HepG2 (cell line): ENCODE results near the gene RNF13. TPM values are rescaled to one million over a fixed set of nuclear protein-coding genes. Genes with fewer than 3 reads are reported as not detected.

Source experiments
- ATAC-seq: fragments of 200-7000 bp; cut with Tn5 transposase; 3 replicates; pipeline ENCODE4 v1.9.1; 2020; ENCODE audit warnings: mild to moderate bottlenecking, moderate library complexity
- BruUV-seq: library from RNA; stranded (reverse); fragments of 400-500 nt; replicated peaks from 2 replicates; lab custom pipeline; 2021; lab: Mats Ljungman, UMichigan
- CTCF ChIA-PET: fragments of 300-600 bp; formaldehyde crosslinking; extraction: SDS; loops from one replicate; lab custom pipeline; 2021; ENCODE audit warnings: low total read pairs, inconsistent platforms, low intra/inter-chr PET ratio; lab: Yijun Ruan, JAX
- POLR2A ChIA-PET: fragments of 350-600 bp; sonication (Branson Sonifier 250); formaldehyde crosslinking; loops from one replicate; lab custom pipeline; 2020; ENCODE audit warnings: antibody characterized with exemption, inconsistent platforms; lab: Yijun Ruan, JAX
- DNase-seq: peaks from one replicate; pipeline ENCODE4 v3.0.0-alpha.2; 2015; ENCODE audit warnings: low spot score
- FAIRE-seq: peaks from 3 replicates; lab custom pipeline; 2011; peaks lifted over from hg19 to GRCh38; lab: Jason Lieb, UNC
- H2AFZ ChIP-seq: one replicate; pipeline ENCODE4 v1.6.1; 2011; ENCODE audit warnings: low read length, inconsistent platforms
- H3K27ac ChIP-seq: fragments of 300-600 bp; 3 replicates; pipeline ENCODE4 v1.8.0; 2011; ENCODE audit warnings: mixed run types, mild to moderate bottlenecking, mixed read lengths, low read length, inconsistent platforms; ENCODE audit not compliant: insufficient read depth; ENCODE audit errors: extremely low read length
- H3K27me3 ChIP-seq, 2 experiments: fragments of 200-600 bp in 1 of 2; 2 replicates in 1 of 2; 3 replicates in 1 of 2; pipeline versions ENCODE4 v1.6.0 to v1.8.0; 2011; ENCODE audit warnings: low read length in 2 of 2, mild to moderate bottlenecking in 2 of 2, moderate library complexity in 2 of 2, inconsistent platforms in 1 of 2; ENCODE audit not compliant: insufficient read depth in 2 of 2, control insufficient read depth in 1 of 2
- H3K36me3 ChIP-seq, 2 experiments: fragments of 200-600 bp in 1 of 2; replicated peaks in 1 of 2; 2 replicates in 1 of 2; 3 replicates in 1 of 2; pipeline versions ENCODE4 v1.5.1 to v1.8.0; 2011; ENCODE audit warnings: low read length in 2 of 2, inconsistent platforms in 1 of 2; ENCODE audit not compliant: insufficient read depth in 2 of 2, control insufficient read depth in 1 of 2
- H3K4me1 ChIP-seq: 2 replicates; pipeline ENCODE4 v1.5.1; 2012; ENCODE audit warnings: low read length, inconsistent platforms; ENCODE audit not compliant: insufficient read depth
- H3K4me2 ChIP-seq: 2 replicates; pipeline ENCODE4 v1.6.0; 2011; ENCODE audit warnings: low read depth, low read length, inconsistent platforms
- H3K4me3 ChIP-seq, 3 experiments: fragments of 200-600 bp in 1 of 3; sonication (generic), shearing (Covaris generic) in 1 of 3; replicated peaks in 1 of 3; 2 replicates each; pipeline ENCODE4 v1.5.1; 2011 to 2016; ENCODE audit warnings: low read length in 3 of 3, inconsistent platforms in 2 of 3, low read depth in 2 of 3, mild to moderate bottlenecking in 2 of 3, control low read depth in 1 of 3, mixed read lengths in 1 of 3; ENCODE audit not compliant: insufficient read depth in 1 of 3
- H3K79me2 ChIP-seq: one replicate; pipeline ENCODE4 v1.6.1; 2011; ENCODE audit warnings: low read length, inconsistent platforms; ENCODE audit not compliant: insufficient read depth
- H3K9ac ChIP-seq: 2 replicates; pipeline ENCODE4 v1.6.0; 2011; ENCODE audit warnings: mild to moderate bottlenecking, low read depth, low read length, inconsistent platforms; ENCODE audit not compliant: insufficient read depth
- H3K9me3 ChIP-seq: 2 replicates; pipeline ENCODE4 v1.5.1; 2012; ENCODE audit warnings: mild to moderate bottlenecking, low read length
- H4K20me1 ChIP-seq: 2 replicates; pipeline ENCODE4 v1.6.0; 2011; ENCODE audit warnings: inconsistent platforms, mild to moderate bottlenecking, low read length, moderate library complexity; ENCODE audit not compliant: insufficient read depth
- KDM5A ChIP-seq: fragments of 200-600 bp; sonication (generic); IDR thresholded peaks from 2 replicates; pipeline ENCODE4 v1.7.0; 2018; ENCODE audit warnings: antibody characterized with exemption, mild to moderate bottlenecking, low read length, borderline replicate concordance
- KLF16 ChIP-seq, 2 experiments: sonication (generic) in 1 of 2; formaldehyde crosslinking in 1 of 2; IDR thresholded peaks; 2 replicates each; pipeline versions ENCODE4 v1.6.1 to v1.8.0; 2016 to 2023; ENCODE audit warnings: missing genetic modification reagents in 2 of 2, missing compliant biosample characterization in 1 of 2
- MED8 ChIP-seq: sonication (generic); formaldehyde crosslinking; IDR thresholded peaks from 2 replicates; pipeline ENCODE4 v1.8.1; 2023; ENCODE audit warnings: mild to moderate bottlenecking, missing genetic modification reagents; ENCODE audit not compliant: insufficient replicate concordance
- SNRNP70 ChIP-seq: fragments of 200-400 bp; formaldehyde crosslinking; IDR thresholded peaks from 2 replicates; pipeline ENCODE4 v1.6.1; 2017; ENCODE audit warnings: mild to moderate bottlenecking, low read depth, low read length, moderate library complexity
- TEAD2 ChIP-seq: sonication (generic); formaldehyde crosslinking; IDR thresholded peaks from 2 replicates; pipeline ENCODE4 v1.9.0; 2021; ENCODE audit warnings: missing genetic modification reagents
- ZNF292 ChIP-seq: sonication (generic); formaldehyde crosslinking; IDR thresholded peaks from 2 replicates; pipeline ENCODE4 v1.8.1; 2022; ENCODE audit warnings: mild to moderate bottlenecking, low read depth, missing genetic modification reagents, borderline replicate concordance
- ZNF33B ChIP-seq: sonication (generic); formaldehyde crosslinking; IDR thresholded peaks from 2 replicates; pipeline ENCODE4 v1.5.1; 2020; ENCODE audit warnings: mild to moderate bottlenecking, missing genetic modification reagents
- ZNF562 ChIP-seq: sonication (generic); formaldehyde crosslinking; IDR thresholded peaks from 2 replicates; pipeline ENCODE4 v1.8.0; 2022; ENCODE audit warnings: missing genetic modification reagents, borderline replicate concordance
- ZNF816 ChIP-seq: sonication (generic); formaldehyde crosslinking; IDR thresholded peaks from 2 replicates; pipeline ENCODE4 v1.8.0; 2022; ENCODE audit warnings: missing genetic modification reagents, mild to moderate bottlenecking, borderline replicate concordance
- ZSCAN30 ChIP-seq: sonication (generic); formaldehyde crosslinking; IDR thresholded peaks from 2 replicates; pipeline ENCODE4 v1.5.0; 2020; ENCODE audit warnings: mild to moderate bottlenecking, missing genetic modification reagents
- WGBS: methylation state at CpG from one replicate; pipeline ENCODE4 v1.1.6; 2017; ENCODE audit warnings: low lambda C conversion rate; 5-methylcytosine and 5-hydroxymethylcytosine counted together
- in situ Hi-C: cut with HindIII; loops from 2 replicates; pipeline ENCODE4 v1.10.0; 2017; ENCODE audit warnings: low pct_unique_long_range_greater_than_20kb; ENCODE audit not compliant: extremely low pct_ligation_motif_present
- intact Hi-C: fragments of 100-400 bp; cut with micrococcal nuclease; formaldehyde crosslinking; loops from one replicate; pipeline ENCODE4 v1.10.0; 2022; ENCODE audit not compliant: unreplicated experiment
- polyA plus RNA-seq, 8 experiments: library from polyadenylated mRNA; depleted of rRNA in 3 of 8; stranded (reverse) in 7 of 8; unstranded in 1 of 8; fragments of >200 nt; fragmentation: Illumina TruSeq in 4 of 8; extraction: Trizol in 4 of 8; gene quantifications; 2 replicates each; pipeline versions ENCODE4 v1.2.1 to v1.2.3, GENCODE V29; 2011 to 2016; ENCODE audit warnings: low read depth in 4 of 8, missing spikeins in 1 of 8, mixed read lengths in 1 of 8; ENCODE audit not compliant: insufficient read depth in 1 of 8
- total RNA-seq, 5 experiments: library from RNA; depleted of rRNA; stranded (reverse); fragments of >200 nt; fragmentation: Illumina TruSeq; extraction: Trizol; gene quantifications; 2 replicates each; pipeline ENCODE4 v1.2.3, GENCODE V29; 2016; ENCODE audit warnings: low read depth in 1 of 5
- TF ChIP-seq, protein P1 (sequence below): sonication (generic); formaldehyde crosslinking; IDR thresholded peaks from 2 replicates; pipeline ENCODE4 v1.5.1; 2020; ENCODE audit warnings: missing genetic modification reagents, mild to moderate bottlenecking, borderline replicate concordance
- TF ChIP-seq, protein P2 (sequence below): sonication (generic); formaldehyde crosslinking; IDR thresholded peaks from 2 replicates; pipeline ENCODE4 v1.4.0; 2020; ENCODE audit warnings: missing genetic modification reagents
- TF ChIP-seq, protein P3 (sequence below): sonication (generic); formaldehyde crosslinking; IDR thresholded peaks from 2 replicates; pipeline ENCODE4 v1.5.1; 2020; ENCODE audit warnings: mild to moderate bottlenecking, moderate library complexity, missing genetic modification reagents
- TF ChIP-seq, protein P4 (sequence below): sonication (generic); formaldehyde crosslinking; IDR thresholded peaks from 2 replicates; pipeline ENCODE4 v1.8.1; 2023; ENCODE audit warnings: mild to moderate bottlenecking, moderate library complexity, missing genetic modification reagents

Gene RNF13
- total and polyA plus RNA-seq, 2 of the 13 experiments (the other 11 are each of a cell fraction or from before 2014, with no cell fraction given): 39.8 to 46.0 TPM

DNA sequence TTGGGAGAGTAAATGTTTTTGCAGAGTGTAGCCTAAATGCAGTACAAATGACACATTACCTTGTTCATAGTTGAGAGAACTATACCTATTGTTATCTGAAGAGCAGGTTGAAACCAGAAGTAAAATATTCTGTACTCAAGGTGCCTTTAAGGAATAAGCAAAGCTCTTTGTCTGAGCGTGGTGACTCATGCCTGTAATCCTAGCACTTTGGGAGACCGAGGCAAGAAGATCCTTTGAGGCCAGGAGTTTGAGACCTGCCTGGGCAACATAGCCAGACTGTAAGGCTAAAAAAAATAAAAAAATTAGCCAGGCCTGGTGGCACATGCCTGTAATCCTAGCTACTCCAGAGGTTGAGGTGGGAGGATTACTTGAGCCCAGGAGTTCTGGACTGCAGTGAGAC lies 2.2 kb upstream of the RNF13 start:
- H3K4me1 ChIP-seq: peaks cover 28% of the 10 kb centered on the region
- no peak overlapping the region for H3K9ac ChIP-seq
- H2AFZ ChIP-seq: no peak overlapping the region
- no peak overlapping the region for H3K4me3 ChIP-seq
- intact Hi-C loops: loop anchor here (5.0 kb wide), 1 partner anchor 59 kb away; the partner anchor contains the start of gene COMMD2
- H3K27me3 ChIP-seq: no peaks in the 10 kb centered on the region; a peak in 1 of 5 replicates
- H3K79me2 ChIP-seq: peaks cover 27% of the 10 kb centered on the region
- H3K4me2 ChIP-seq: no peak overlapping the region
- ChIA-PET POLR2A (no interaction called here), CTCF (no interaction called here)
- 63% methylated on average over 2 of the region's 2 CpGs for WGBS
- DNase-seq (no peak), FAIRE-seq (no peak)
- H3K27ac ChIP-seq: no peak overlapping the region
- H3K9me3 ChIP-seq: no peaks in the 10 kb centered on the region
- no peaks in the 10 kb centered on the region for H3K36me3 ChIP-seq
- BruUV-seq: no TSS peak
- TF ChIP-seq, protein P1, sequence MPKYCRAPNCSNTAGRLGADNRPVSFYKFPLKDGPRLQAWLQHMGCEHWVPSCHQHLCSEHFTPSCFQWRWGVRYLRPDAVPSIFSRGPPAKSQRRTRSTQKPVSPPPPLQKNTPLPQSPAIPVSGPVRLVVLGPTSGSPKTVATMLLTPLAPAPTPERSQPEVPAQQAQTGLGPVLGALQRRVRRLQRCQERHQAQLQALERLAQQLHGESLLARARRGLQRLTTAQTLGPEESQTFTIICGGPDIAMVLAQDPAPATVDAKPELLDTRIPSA (CRISPR knock-in tag): no peak
- no peak for TF ChIP-seq ZNF292 (CRISPR knock-in tag)
- TF ChIP-seq, all 625 proteins: peak for 0
- no peak for ATAC-seq
- in situ Hi-C loops: loop anchor here (5.0 kb wide), 1 partner anchor 44 kb away; no protein-coding TSS in a partner anchor
- H4K20me1 ChIP-seq: peaks cover 21% of the 10 kb centered on the region

DNA sequence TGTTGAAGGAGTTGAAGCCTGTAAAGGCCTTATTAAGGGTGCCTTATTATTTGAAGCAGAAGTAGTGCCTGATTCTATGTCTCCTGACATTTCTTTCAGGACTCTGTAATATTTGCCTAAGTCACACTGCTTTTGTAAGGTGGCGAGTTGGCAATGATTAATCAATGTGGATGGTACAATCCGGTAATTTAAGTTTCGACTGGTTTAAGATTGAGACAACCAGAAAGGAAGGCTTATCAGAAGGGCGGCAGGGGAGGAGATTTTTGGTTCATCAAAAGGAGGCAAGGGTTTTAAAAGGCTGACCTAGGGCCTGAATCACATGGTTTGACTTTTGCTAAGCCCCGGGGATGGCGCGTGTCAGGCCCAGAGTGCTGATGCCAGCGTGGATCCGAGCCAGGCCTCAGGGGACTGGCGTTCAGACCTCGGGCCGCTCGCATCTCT lies 830 bp upstream of the RNF13 start:
- H3K79me2 ChIP-seq: peaks cover 40% of the 10 kb centered on the region
- peak overlapping the region; percentile 76 for H2AFZ ChIP-seq
- DNase-seq (no peak), ATAC-seq (peak; percentile 1; the same call in 2 of the 3 replicates), FAIRE-seq (no peak)
- peak overlapping the region; percentile 86 for H3K9ac ChIP-seq
- no peaks in the 10 kb centered on the region; a peak in 1 of 5 replicates for H3K27me3 ChIP-seq
- peaks cover 30% of the 10 kb centered on the region for H4K20me1 ChIP-seq
- peaks cover 42% of the 10 kb centered on the region for H3K4me1 ChIP-seq
- WGBS: 2% methylated on average over 13 of the region's 13 CpGs
- POLR2A ChIA-PET: no interaction called here
- peak overlapping the region; percentile 98 for H3K4me2 ChIP-seq
- no peaks in the 10 kb centered on the region for H3K9me3 ChIP-seq
- in situ Hi-C loops: loop anchor here (5.0 kb wide), 1 partner anchor 45 kb away; no protein-coding TSS in a partner anchor
- CTCF ChIA-PET: no interaction called here
- H3K27ac ChIP-seq: peak overlapping the region; percentile 91
- H3K36me3 ChIP-seq: no peaks in the 10 kb centered on the region
- BruUV-seq: no TSS peak
- H3K4me3 ChIP-seq: peak overlapping the region; percentile 74 to 93 (median 86)
- intact Hi-C loops: loop anchor here (5.0 kb wide), 1 partner anchor 60 kb away; the partner anchor contains the start of gene COMMD2
- TF ChIP-seq ZNF562 (no peak), ZSCAN30 (no peak), MED8 (CRISPR knock-in tag) (no peak), ZNF33B (CRISPR knock-in tag) (peak; percentile 47; the same call in 1 of the 2 replicates), TEAD2 (CRISPR knock-in tag) (no peak), KDM5A (no peak), KLF16 (CRISPR knock-in tag; IDR thresholded peaks at IDR 0.05) (no peak), ZNF816 (CRISPR knock-in tag) (no peak), SNRNP70 (no peak)
- TF ChIP-seq, protein P2, sequence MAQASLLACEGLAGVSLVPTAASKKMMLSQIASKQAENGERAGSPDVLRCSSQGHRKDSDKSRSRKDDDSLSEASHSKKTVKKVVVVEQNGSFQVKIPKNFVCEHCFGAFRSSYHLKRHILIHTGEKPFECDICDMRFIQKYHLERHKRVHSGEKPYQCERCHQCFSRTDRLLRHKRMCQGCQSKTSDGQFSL (CRISPR knock-in tag): no peak
- TF ChIP-seq, protein P3, sequence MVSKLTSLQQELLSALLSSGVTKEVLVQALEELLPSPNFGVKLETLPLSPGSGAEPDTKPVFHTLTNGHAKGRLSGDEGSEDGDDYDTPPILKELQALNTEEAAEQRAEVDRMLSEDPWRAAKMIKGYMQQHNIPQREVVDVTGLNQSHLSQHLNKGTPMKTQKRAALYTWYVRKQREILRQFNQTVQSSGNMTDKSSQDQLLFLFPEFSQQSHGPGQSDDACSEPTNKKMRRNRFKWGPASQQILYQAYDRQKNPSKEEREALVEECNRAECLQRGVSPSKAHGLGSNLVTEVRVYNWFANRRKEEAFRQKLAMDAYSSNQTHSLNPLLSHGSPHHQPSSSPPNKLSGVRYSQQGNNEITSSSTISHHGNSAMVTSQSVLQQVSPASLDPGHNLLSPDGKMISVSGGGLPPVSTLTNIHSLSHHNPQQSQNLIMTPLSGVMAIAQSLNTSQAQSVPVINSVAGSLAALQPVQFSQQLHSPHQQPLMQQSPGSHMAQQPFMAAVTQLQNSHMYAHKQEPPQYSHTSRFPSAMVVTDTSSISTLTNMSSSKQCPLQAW: peak; percentile 2; the same call in 1 of the 2 replicates
- TF ChIP-seq, protein P4, sequence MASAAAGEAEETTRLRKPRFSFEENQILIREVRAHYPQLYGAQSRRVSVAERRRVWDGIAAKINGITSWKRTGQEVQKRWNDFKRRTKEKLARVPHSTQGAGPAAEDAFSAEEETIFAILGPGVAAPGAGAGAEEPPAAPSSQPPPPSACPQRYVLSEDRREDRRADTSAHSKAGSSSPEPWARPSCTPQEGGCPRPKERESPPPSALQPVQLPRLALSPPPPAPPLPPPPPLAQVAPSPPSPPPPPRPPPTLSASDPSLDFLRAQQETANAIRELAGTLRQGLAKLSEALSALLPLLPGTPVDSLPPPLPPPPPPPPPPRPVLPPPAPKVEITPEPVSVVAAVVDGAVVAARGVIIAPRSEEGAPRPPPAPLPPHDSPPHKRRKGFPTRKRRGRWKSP: no peak
